ENCODE results near the gene POLA2.
A peak's percentile ranks its signal among the peaks of the same experiment; 100 is the strongest.
"Not testable (repeated sequence)": the region's sequence is repeated elsewhere in the genome, so short reads cannot be mapped to it uniquely, and the experiment has no call there.

POLA2 gene

GRCh38 chr11:65325435-65325834 is 63.7 kb downstream of the POLA2 start:
- Histone ChIP-seq H3K36me3 (ENCODE audit: insufficient read depth, low read length) (peaks cover 27% of the 10 kb centered on the region), H3K9me3 (replicated peaks; ENCODE audit: low read length) (no peaks in the 10 kb centered on the region), H3K4me3 (ENCODE audit: low read length) (no peak overlapping the region), H3K9ac (ENCODE audit: low read depth, low read length) (no peak overlapping the region), H3K27me3 (ENCODE audit: control insufficient read depth, insufficient read depth, low read length) (no peaks in the 10 kb centered on the region), H3K4me2 (ENCODE audit: low read length) (no peak overlapping the region), H3K4me1 (ENCODE audit: control insufficient read depth, insufficient read depth, low read length) (peaks cover 8% of the 10 kb centered on the region)

- Histone ChIP-seq H3K4me1 (ENCODE audit: control insufficient read depth, insufficient read depth, low read length) (peaks cover 8% of the 10 kb centered on the region), H3K27me3 (ENCODE audit: control insufficient read depth, insufficient read depth, low read length) (no peaks in the 10 kb centered on the region), H3K4me3 (ENCODE audit: low read length) (no peak overlapping the region), H3K9ac (ENCODE audit: low read depth, low read length) (no peak overlapping the region), H3K4me2 (ENCODE audit: low read length) (no peak overlapping the region), H3K9me3 (replicated peaks; ENCODE audit: low read length) (no peaks in the 10 kb centered on the region), H3K36me3 (ENCODE audit: insufficient read depth, low read length) (peaks cover 12% of the 10 kb centered on the region)
These were observed 65.3 kb downstream of the POLA2 start for GRCh38 chr11:65327021-65327420.

- Histone ChIP-seq H3K36me3 (ENCODE audit: insufficient read depth, low read length) (no peaks in the 10 kb centered on the region), H3K27me3 (ENCODE audit: control insufficient read depth, insufficient read depth, low read length) (no peaks in the 10 kb centered on the region), H3K4me1 (ENCODE audit: control insufficient read depth, insufficient read depth, low read length) (peaks cover 8% of the 10 kb centered on the region), H3K9me3 (replicated peaks; ENCODE audit: low read length) (no peaks in the 10 kb centered on the region), H3K4me3 (ENCODE audit: low read length) (no peak overlapping the region), H3K9ac (ENCODE audit: low read depth, low read length) (peak overlapping the region; percentile 64), H3K4me2 (ENCODE audit: low read length) (peak overlapping the region; percentile 50)
These were observed 67.7 kb downstream of the POLA2 start for GRCh38 chr11:65329478-65329877.

GRCh38 chr11:65329944-65330403 is 68.2 kb downstream of the POLA2 start:
- Histone ChIP-seq H3K36me3 (ENCODE audit: insufficient read depth, low read length) (no peaks in the 10 kb centered on the region), H3K27me3 (ENCODE audit: control insufficient read depth, insufficient read depth, low read length) (no peaks in the 10 kb centered on the region), H3K4me3 (ENCODE audit: low read length) (no peak overlapping the region), H3K9ac (ENCODE audit: low read depth, low read length) (peak overlapping the region; percentile 64), H3K4me1 (ENCODE audit: control insufficient read depth, insufficient read depth, low read length) (peaks cover 8% of the 10 kb centered on the region), H3K9me3 (replicated peaks; ENCODE audit: low read length) (no peaks in the 10 kb centered on the region), H3K4me2 (ENCODE audit: low read length) (peak overlapping the region; percentile 50)

- H3K9ac ChIP-seq (ENCODE audit: low read depth, low read length), result no peak overlapping the region
- H3K4me2 ChIP-seq (ENCODE audit: low read length), result no peak overlapping the region
- H3K4me1 ChIP-seq (ENCODE audit: control insufficient read depth, insufficient read depth, low read length), result peaks cover 13% of the 10 kb centered on the region
- H3K27me3 ChIP-seq (ENCODE audit: control insufficient read depth, insufficient read depth, low read length), result no peaks in the 10 kb centered on the region
- H3K9me3 ChIP-seq (replicated peaks; ENCODE audit: low read length), result no peaks in the 10 kb centered on the region
- no peak overlapping the region for H3K4me3 ChIP-seq (ENCODE audit: low read length)
- no peaks in the 10 kb centered on the region for H3K36me3 ChIP-seq (ENCODE audit: insufficient read depth, low read length)
These were observed 68.8 kb downstream of the POLA2 start for GRCh38 chr11:65330544-65330943.

- H3K9me3 ChIP-seq (replicated peaks; ENCODE audit: low read length); H3K4me3 ChIP-seq (ENCODE audit: low read length); H3K36me3 ChIP-seq (ENCODE audit: insufficient read depth, low read length); H3K9ac ChIP-seq (ENCODE audit: low read depth, low read length); H3K27me3 ChIP-seq (ENCODE audit: control insufficient read depth, insufficient read depth, low read length); H3K4me2 ChIP-seq (ENCODE audit: low read length): not testable (repeated sequence)
- H3K4me1 ChIP-seq (ENCODE audit: control insufficient read depth, insufficient read depth, low read length), result peaks cover 14% of the 10 kb centered on the region
These were observed 70.8 kb downstream of the POLA2 start for GRCh38 chr11:65332591-65332990.

- Histone ChIP-seq H3K9me3 (replicated peaks; ENCODE audit: low read length) (no peaks in the 10 kb centered on the region), H3K27me3 (ENCODE audit: control insufficient read depth, insufficient read depth, low read length) (no peaks in the 10 kb centered on the region), H3K4me3 (ENCODE audit: low read length) (peak overlapping the region; percentile 99), H3K9ac (ENCODE audit: low read depth, low read length) (peak overlapping the region; percentile 98), H3K36me3 (ENCODE audit: insufficient read depth, low read length) (peaks cover 12% of the 10 kb centered on the region), H3K4me1 (ENCODE audit: control insufficient read depth, insufficient read depth, low read length) (peaks cover 9% of the 10 kb centered on the region), H3K4me2 (ENCODE audit: low read length) (peak overlapping the region; percentile 95)
These were observed 73.0 kb downstream of the POLA2 start for GRCh38 chr11:65334696-65335295.

- peaks cover 6% of the 10 kb centered on the region for H3K4me1 ChIP-seq (ENCODE audit: control insufficient read depth, insufficient read depth, low read length)
- H3K9me3 ChIP-seq (replicated peaks; ENCODE audit: low read length), result no peaks in the 10 kb centered on the region
- H3K27me3 ChIP-seq (ENCODE audit: control insufficient read depth, insufficient read depth, low read length), result no peaks in the 10 kb centered on the region
- H3K36me3 ChIP-seq (ENCODE audit: insufficient read depth, low read length), result peaks cover 47% of the 10 kb centered on the region
- no peak overlapping the region for H3K9ac ChIP-seq (ENCODE audit: low read depth, low read length)
- no peak overlapping the region for H3K4me2 ChIP-seq (ENCODE audit: low read length)
- H3K4me3 ChIP-seq (ENCODE audit: low read length), result no peak overlapping the region
These were observed 76.9 kb downstream of the POLA2 start for GRCh38 chr11:65338676-65339075.

- Histone ChIP-seq H3K4me2 (ENCODE audit: low read length) (no peak overlapping the region), H3K4me3 (ENCODE audit: low read length) (no peak overlapping the region), H3K9ac (ENCODE audit: low read depth, low read length) (no peak overlapping the region), H3K4me1 (ENCODE audit: control insufficient read depth, insufficient read depth, low read length) (peaks cover 4% of the 10 kb centered on the region), H3K9me3 (replicated peaks; ENCODE audit: low read length) (no peaks in the 10 kb centered on the region), H3K36me3 (ENCODE audit: insufficient read depth, low read length) (peaks cover 63% of the 10 kb centered on the region), H3K27me3 (ENCODE audit: control insufficient read depth, insufficient read depth, low read length) (no peaks in the 10 kb centered on the region)
These were observed 78.5 kb downstream of the POLA2 start for GRCh38 chr11:65340226-65340625.

- no peak overlapping the region for H3K9ac ChIP-seq (ENCODE audit: low read depth, low read length)
- no peak overlapping the region for H3K4me3 ChIP-seq (ENCODE audit: low read length)
- H3K9me3 ChIP-seq (replicated peaks; ENCODE audit: low read length), result no peaks in the 10 kb centered on the region
- H3K27me3 ChIP-seq (ENCODE audit: control insufficient read depth, insufficient read depth, low read length), result no peaks in the 10 kb centered on the region
- no peak overlapping the region for H3K4me2 ChIP-seq (ENCODE audit: low read length)
- peaks cover 78% of the 10 kb centered on the region for H3K36me3 ChIP-seq (ENCODE audit: insufficient read depth, low read length)
- no peaks in the 10 kb centered on the region for H3K4me1 ChIP-seq (ENCODE audit: control insufficient read depth, insufficient read depth, low read length)
These were observed 80.1 kb downstream of the POLA2 start for GRCh38 chr11:65341856-65342255.

Data from skeletal muscle satellite cell (primary cell).